HG03064 (cell line): Measurements from ENCODE around the gene R3HDML.

Experiments used
- ATAC-seq: cut with Tn5 transposase; IDR thresholded peaks from one replicate; pipeline ENCODE4 v1.9.1; 2021; ENCODE audit warnings: low read depth; ENCODE audit not compliant: unreplicated experiment

Gene R3HDML

GRCh38 chr20:44361021-44361420, 24.2 kb downstream of the R3HDML start:
- no peak for ATAC-seq

GRCh38 chr20:44362466-44362940, 25.7 kb downstream of the R3HDML start:
- ATAC-seq: no peak

GRCh38 chr20:44364068-44364467, 27.2 kb downstream of the R3HDML start:
- no peak for ATAC-seq

GRCh38 chr20:44364780-44365179, 27.9 kb downstream of the R3HDML start:
- ATAC-seq: no peak

- no peak for ATAC-seq
These were observed 30.9 kb downstream of the R3HDML start for GRCh38 chr20:44367746-44368145.

- no peak for ATAC-seq
These were observed 33.9 kb downstream of the R3HDML start for GRCh38 chr20:44370639-44371218.

GRCh38 chr20:44382641-44383040, 45.8 kb downstream of the R3HDML start:
- ATAC-seq: no peak

GRCh38 chr20:44384423-44385027, 47.7 kb downstream of the R3HDML start:
- no peak for ATAC-seq

- no peak for ATAC-seq
These were observed 51.7 kb downstream of the R3HDML start for GRCh38 chr20:44388466-44389023.

- no peak for ATAC-seq
These were observed 53.0 kb downstream of the R3HDML start for GRCh38 chr20:44389871-44390270.

GRCh38 chr20:44390280-44390679, 53.4 kb downstream of the R3HDML start:
- no peak for ATAC-seq

GRCh38 chr20:44392088-44392775, 55.4 kb downstream of the R3HDML start:
- ATAC-seq: no peak

GRCh38 chr20:44392776-44393607, 56.1 kb downstream of the R3HDML start:
- ATAC-seq: no peak

GRCh38 chr20:44393608-44394451, 57.0 kb downstream of the R3HDML start:
- ATAC-seq: no peak

- ATAC-seq: no peak
These were observed 57.5 kb downstream of the R3HDML start for GRCh38 chr20:44394452-44394701.

- no peak for ATAC-seq
These were observed 58.0 kb downstream of the R3HDML start for GRCh38 chr20:44394702-44395460.

GRCh38 chr20:44395461-44396340, 58.9 kb downstream of the R3HDML start:
- no peak for ATAC-seq

GRCh38 chr20:44396369-44397130, 59.7 kb downstream of the R3HDML start:
- no peak for ATAC-seq
